Measurements from ENCODE around the gene IFI27L1.
"Not testable (repeated sequence)": the region's sequence is repeated elsewhere in the genome, so short reads cannot be mapped to it uniquely, and the experiment has no call there.

Gene IFI27L1

GRCh38 chr14:94048691-94049624 lies 32.2 kb upstream of the IFI27L1 start:
- no peak for DNase-seq (ENCODE audit: low read depth, low spot score)

- DNase-seq (ENCODE audit: low read depth, low spot score) = no peak
Observed at GRCh38 chr14:94049625-94050023, 31.5 kb upstream of the IFI27L1 start.

- DNase-seq (ENCODE audit: low read depth, low spot score) = no peak
Observed at GRCh38 chr14:94050231-94050880, 30.8 kb upstream of the IFI27L1 start.

GRCh38 chr14:94051115-94051514 lies 30.0 kb upstream of the IFI27L1 start:
- DNase-seq (ENCODE audit: low read depth, low spot score) = no peak

- no peak for DNase-seq (ENCODE audit: low read depth, low spot score)
Observed at GRCh38 chr14:94051779-94052178, 29.3 kb upstream of the IFI27L1 start.

- DNase-seq (ENCODE audit: low read depth, low spot score) = no peak
Observed at GRCh38 chr14:94052199-94052598, 28.9 kb upstream of the IFI27L1 start.

GRCh38 chr14:94052662-94053061 lies 28.4 kb upstream of the IFI27L1 start:
- DNase-seq (ENCODE audit: low read depth, low spot score) = no peak

- DNase-seq (ENCODE audit: low read depth, low spot score) = no peak
Observed at GRCh38 chr14:94054401-94054800, 26.7 kb upstream of the IFI27L1 start.

- no peak for DNase-seq (ENCODE audit: low read depth, low spot score)
Observed at GRCh38 chr14:94054936-94055335, 26.2 kb upstream of the IFI27L1 start.

GRCh38 chr14:94056579-94057308 lies 24.4 kb upstream of the IFI27L1 start:
- DNase-seq (ENCODE audit: low read depth, low spot score) = no peak

- DNase-seq (ENCODE audit: low read depth, low spot score) = no peak
Observed at GRCh38 chr14:94058128-94058673, 22.9 kb upstream of the IFI27L1 start.

GRCh38 chr14:94058674-94059138 lies 22.4 kb upstream of the IFI27L1 start:
- DNase-seq (ENCODE audit: low read depth, low spot score) = no peak

- no peak for DNase-seq (ENCODE audit: low read depth, low spot score)
Observed at GRCh38 chr14:94059998-94060397, 21.1 kb upstream of the IFI27L1 start.

GRCh38 chr14:94062344-94062940 lies 18.7 kb upstream of the IFI27L1 start:
- DNase-seq (ENCODE audit: low read depth, low spot score) = no peak

GRCh38 chr14:94066089-94066676 lies 14.9 kb upstream of the IFI27L1 start:
- no peak for DNase-seq (ENCODE audit: low read depth, low spot score)

- DNase-seq (ENCODE audit: low read depth, low spot score) = not testable (repeated sequence)
Observed at GRCh38 chr14:94072076-94072475, 9.0 kb upstream of the IFI27L1 start.

- DNase-seq (ENCODE audit: low read depth, low spot score) = no peak
Observed at GRCh38 chr14:94074534-94074933, 6.6 kb upstream of the IFI27L1 start.

GRCh38 chr14:94075008-94075407 lies 6.1 kb upstream of the IFI27L1 start:
- no peak for DNase-seq (ENCODE audit: low read depth, low spot score)

- no peak for DNase-seq (ENCODE audit: low read depth, low spot score)
Observed at GRCh38 chr14:94077111-94077821, 3.8 kb upstream of the IFI27L1 start.

- no peak for DNase-seq (ENCODE audit: low read depth, low spot score)
Observed at GRCh38 chr14:94077823-94078222, 3.3 kb upstream of the IFI27L1 start.
